DMS114 treated with DMSO at 0.1 percent for 48 hours (cell line): ENCODE measurements around the gene ZKSCAN8.
"Not testable (repeated sequence)": the region's sequence is repeated elsewhere in the genome, so short reads cannot be mapped to it uniquely, and the experiment has no call there.

ENCODE experiments used
- DNase-seq: peaks from one replicate; lab custom pipeline; 2025; ENCODE audit not compliant: unreplicated experiment; lab: John Stamatoyannopoulos, UW

ZKSCAN8 gene

GRCh38 chr6:28141500-28142329, at the start of gene ZKSCAN8:
Gene ZKSCAN8, plus strand, starts transcription at chr6:28141883. Its CDS starts 6,525 bp downstream, at chr6:28148408.
- peak; percentile 95 for DNase-seq

GRCh38 chr6:28102222-28102621, 39.5 kb upstream of the ZKSCAN8 start:
- not testable (repeated sequence) for DNase-seq

- not testable (repeated sequence) for DNase-seq
These were observed 39.0 kb upstream of the ZKSCAN8 start for GRCh38 chr6:28102699-28103098.

GRCh38 chr6:28104392-28105244, 37.1 kb upstream of the ZKSCAN8 start:
- peak; percentile 75 for DNase-seq

GRCh38 chr6:28105245-28105639, 36.4 kb upstream of the ZKSCAN8 start:
- no peak for DNase-seq

GRCh38 chr6:28107506-28107905, 34.2 kb upstream of the ZKSCAN8 start:
- no peak for DNase-seq

GRCh38 chr6:28111964-28112363, 29.7 kb upstream of the ZKSCAN8 start:
- no peak for DNase-seq

GRCh38 chr6:28115799-28116198, 25.9 kb upstream of the ZKSCAN8 start:
- DNase-seq: no peak

GRCh38 chr6:28117386-28118050, 24.2 kb upstream of the ZKSCAN8 start:
- DNase-seq: no peak

- no peak for DNase-seq
These were observed 23.5 kb upstream of the ZKSCAN8 start for GRCh38 chr6:28118217-28118616.

GRCh38 chr6:28121876-28122275, 19.8 kb upstream of the ZKSCAN8 start:
- no peak for DNase-seq

- DNase-seq: not testable (repeated sequence)
These were observed 19.4 kb upstream of the ZKSCAN8 start for GRCh38 chr6:28122283-28122682.

- peak; percentile 85 for DNase-seq
These were observed 17.2 kb upstream of the ZKSCAN8 start, which contains the start of gene ZSCAN16 for GRCh38 chr6:28124350-28124970. Gene ZSCAN16, plus strand, starts transcription at chr6:28124609. Its CDS starts 835 bp downstream, at chr6:28125444.

- no peak for DNase-seq
These were observed 16.7 kb upstream of the ZKSCAN8 start for GRCh38 chr6:28124971-28125353.

- DNase-seq: no peak
These were observed 16.3 kb upstream of the ZKSCAN8 start for GRCh38 chr6:28125401-28125800.

GRCh38 chr6:28134015-28134414, 7.7 kb upstream of the ZKSCAN8 start:
- peak; percentile 79 for DNase-seq

- DNase-seq: no peak
These were observed 7.0 kb upstream of the ZKSCAN8 start for GRCh38 chr6:28134716-28135115.

GRCh38 chr6:28135393-28135792, 6.3 kb upstream of the ZKSCAN8 start:
- DNase-seq: no peak

- peak; percentile 90 for DNase-seq
These were observed 4.8 kb upstream of the ZKSCAN8 start for GRCh38 chr6:28136585-28137504.

- DNase-seq: no peak
These were observed 4.1 kb upstream of the ZKSCAN8 start for GRCh38 chr6:28137505-28137981.
